GM13977 (cell line): ENCODE results near the gene ZBED4.

Source experiments
- DNase-seq: peaks from one replicate; pipeline ENCODE4 v3.0.0; 2012; ENCODE audit warnings: low spot score
- in situ Hi-C: fragments of 300-500 bp; cut with MboI; formaldehyde crosslinking; loops from one replicate; pipeline ENCODE4 v1.12.0; 2022; ENCODE audit warnings: low sequenced_read_pairs, low pct_unique_long_range_greater_than_20kb, mixed read lengths, inconsistent platforms; ENCODE audit not compliant: unreplicated experiment
- TF ChIP-seq, protein P1 (sequence below): IDR thresholded peaks from 2 replicates; pipeline ENCODE4 v1.5.1; 2012; ENCODE audit warnings: mild to moderate bottlenecking, control low read depth; ENCODE audit not compliant: insufficient read depth; ENCODE audit errors: extremely low read depth, missing control alignments

ZBED4 gene

DNA sequence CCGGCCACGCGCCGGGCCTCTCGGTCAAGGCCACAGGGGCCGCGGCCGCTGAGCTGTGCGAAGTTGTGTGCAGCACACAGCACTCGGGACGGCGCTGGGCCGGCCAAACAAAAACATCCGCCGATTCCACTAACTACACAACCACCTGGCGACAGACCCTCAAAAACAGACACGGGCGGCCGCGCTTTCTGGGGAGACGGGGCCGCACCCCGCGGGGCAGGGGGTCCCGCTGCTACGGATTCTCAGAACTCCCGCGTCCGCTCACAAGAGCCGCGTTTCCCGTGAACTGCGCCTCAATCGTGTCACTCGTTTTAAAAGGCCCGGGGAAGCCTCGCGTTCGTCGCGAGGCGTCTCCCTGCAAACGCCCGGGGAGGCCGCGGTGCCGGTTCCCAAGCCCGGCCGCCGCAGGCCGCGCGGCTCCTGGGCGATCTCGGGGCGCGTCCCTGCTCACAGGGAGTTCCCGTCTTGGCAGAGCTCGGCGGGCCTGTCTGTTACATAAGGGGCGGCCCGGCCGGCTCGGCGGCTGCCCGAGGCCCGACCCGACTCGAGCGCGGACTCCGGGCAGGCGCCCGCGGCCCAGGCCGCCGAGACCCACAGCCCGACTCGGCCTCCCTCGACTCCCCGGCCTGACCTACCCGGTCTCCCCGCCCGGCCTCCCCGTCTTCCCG lies 26.9 kb upstream of the ZBED4 start:
- DNase-seq: peak; percentile 51
- TF ChIP-seq, protein P1, sequence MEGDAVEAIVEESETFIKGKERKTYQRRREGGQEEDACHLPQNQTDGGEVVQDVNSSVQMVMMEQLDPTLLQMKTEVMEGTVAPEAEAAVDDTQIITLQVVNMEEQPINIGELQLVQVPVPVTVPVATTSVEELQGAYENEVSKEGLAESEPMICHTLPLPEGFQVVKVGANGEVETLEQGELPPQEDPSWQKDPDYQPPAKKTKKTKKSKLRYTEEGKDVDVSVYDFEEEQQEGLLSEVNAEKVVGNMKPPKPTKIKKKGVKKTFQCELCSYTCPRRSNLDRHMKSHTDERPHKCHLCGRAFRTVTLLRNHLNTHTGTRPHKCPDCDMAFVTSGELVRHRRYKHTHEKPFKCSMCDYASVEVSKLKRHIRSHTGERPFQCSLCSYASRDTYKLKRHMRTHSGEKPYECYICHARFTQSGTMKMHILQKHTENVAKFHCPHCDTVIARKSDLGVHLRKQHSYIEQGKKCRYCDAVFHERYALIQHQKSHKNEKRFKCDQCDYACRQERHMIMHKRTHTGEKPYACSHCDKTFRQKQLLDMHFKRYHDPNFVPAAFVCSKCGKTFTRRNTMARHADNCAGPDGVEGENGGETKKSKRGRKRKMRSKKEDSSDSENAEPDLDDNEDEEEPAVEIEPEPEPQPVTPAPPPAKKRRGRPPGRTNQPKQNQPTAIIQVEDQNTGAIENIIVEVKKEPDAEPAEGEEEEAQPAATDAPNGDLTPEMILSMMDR: no peak
- in situ Hi-C loops: no loop called here

DNA sequence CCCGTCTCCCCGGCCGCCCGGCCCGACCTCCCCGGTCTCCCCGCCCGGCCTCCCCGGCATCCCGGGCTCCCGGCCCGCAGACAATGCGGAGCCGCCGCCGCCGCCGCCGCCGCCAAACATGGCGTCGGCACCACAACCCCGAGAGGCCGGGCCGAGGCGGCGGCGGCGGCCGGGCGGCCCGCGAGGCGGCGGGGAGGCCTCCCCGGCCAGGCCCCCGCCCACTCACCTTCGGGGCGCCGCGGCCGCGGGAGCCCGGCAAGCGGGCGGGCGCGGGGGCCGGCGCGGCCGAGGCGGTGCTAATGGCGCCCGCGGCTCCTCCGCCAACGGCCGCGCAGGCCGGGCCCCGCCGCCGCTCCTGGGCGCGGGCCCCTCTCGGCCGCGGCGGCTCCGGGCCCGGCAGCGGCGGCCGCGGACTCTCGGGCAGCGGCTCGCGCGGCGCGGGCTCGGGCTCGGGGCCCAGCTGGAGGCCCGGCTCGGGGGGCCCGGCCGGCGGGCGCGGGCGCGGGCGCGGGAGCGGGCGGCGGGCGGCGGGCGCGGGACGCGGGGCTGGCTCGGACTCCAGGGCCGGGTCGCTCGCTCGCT lies 26.3 kb upstream of the ZBED4 start:
- in situ Hi-C loops: no loop called here
- peak; percentile 59 for DNase-seq

GRCh38 chr22:49827853-49828598 lies 25.6 kb upstream of the ZBED4 start, which contains the start of gene BRD1:
TSS of gene BRD1 (minus strand) at chr22:49827873. CDS start at chr22:49824317, 3,556 bp downstream.
- DNase-seq: peak; percentile 84
- TF ChIP-seq, protein P1: no peak
- in situ Hi-C loops: no loop called here

More for the DNA sequence above, 26.3 kb upstream of the ZBED4 start:
- TF ChIP-seq, protein P1: no peak

GRCh38 chr22:49828599-49828965 lies 25.1 kb upstream of the ZBED4 start:
- no peak for DNase-seq
- in situ Hi-C loops: no loop called here

GRCh38 chr22:49829044-49829853 lies 24.4 kb upstream of the ZBED4 start:
- TF ChIP-seq, protein P1: no peak
- no peak for DNase-seq
- in situ Hi-C loops: no loop called here

More at GRCh38 chr22:49828599-49828965, 25.1 kb upstream of the ZBED4 start:
- TF ChIP-seq, protein P1: no peak
